SIG-M5 treated with dmso at 0.1 percent for 504 hours (cell line): ENCODE data around the gene C1RL.
"Not testable (repeated sequence)": the region's sequence is repeated elsewhere in the genome, so short reads cannot be mapped to it uniquely, and the experiment has no call there.

Source experiments
- DNase-seq: peaks from one replicate; lab custom pipeline; 2025; ENCODE audit not compliant: unreplicated experiment; lab: John Stamatoyannopoulos, UW

C1RL gene

GRCh38 chr12:7066596-7066995 lies 42.4 kb downstream of the C1RL start:
- DNase-seq, result no peak

DNA sequence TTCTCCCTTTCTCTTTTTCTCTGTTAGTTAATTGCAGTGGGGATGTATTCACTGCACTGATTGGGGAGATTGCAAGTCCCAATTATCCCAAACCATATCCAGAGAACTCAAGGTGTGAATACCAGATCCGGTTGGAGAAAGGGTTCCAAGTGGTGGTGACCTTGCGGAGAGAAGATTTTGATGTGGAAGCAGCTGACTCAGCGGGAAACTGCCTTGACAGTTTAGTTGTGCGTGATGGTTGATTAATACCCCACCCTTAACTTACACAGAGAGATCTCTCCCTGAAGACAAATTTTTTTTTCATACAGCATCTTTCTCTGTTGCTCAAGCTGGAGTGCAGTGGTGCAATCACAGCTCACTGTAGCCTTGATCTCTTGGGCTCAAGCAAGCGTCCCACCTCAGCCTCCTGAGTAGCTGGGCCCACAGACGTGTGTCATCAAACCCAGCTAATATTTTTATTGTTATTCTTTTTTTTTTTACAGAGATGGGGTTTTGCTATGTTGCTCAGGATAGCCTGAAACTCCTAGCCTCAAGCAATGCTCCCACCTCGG lies 43.9 kb downstream of the C1RL start:
- no peak for DNase-seq

- no peak for DNase-seq
Measured at GRCh38 chr12:7064516-7064915, 44.5 kb downstream of the C1RL start.

DNA sequence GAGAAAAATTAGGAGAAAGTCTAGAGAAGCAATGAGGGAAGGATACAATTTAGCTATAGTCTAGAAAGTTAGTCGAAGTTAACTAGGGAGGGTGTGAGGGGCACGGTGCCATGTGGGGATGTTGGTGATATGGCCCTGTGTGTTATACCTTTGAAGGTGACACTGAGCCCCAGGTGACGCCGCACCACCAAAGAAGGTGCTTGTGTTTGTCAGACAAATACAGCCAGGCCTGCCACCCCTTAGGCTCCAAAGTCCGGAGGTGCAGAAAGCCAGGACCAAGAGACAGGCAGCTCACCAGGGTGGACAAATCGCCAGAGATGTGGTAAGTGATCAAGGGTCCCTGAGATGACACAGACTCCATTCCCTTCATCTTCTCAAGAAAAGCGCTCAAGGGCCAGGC lies 47.4 kb downstream of the C1RL start:
- no peak for DNase-seq

DNA sequence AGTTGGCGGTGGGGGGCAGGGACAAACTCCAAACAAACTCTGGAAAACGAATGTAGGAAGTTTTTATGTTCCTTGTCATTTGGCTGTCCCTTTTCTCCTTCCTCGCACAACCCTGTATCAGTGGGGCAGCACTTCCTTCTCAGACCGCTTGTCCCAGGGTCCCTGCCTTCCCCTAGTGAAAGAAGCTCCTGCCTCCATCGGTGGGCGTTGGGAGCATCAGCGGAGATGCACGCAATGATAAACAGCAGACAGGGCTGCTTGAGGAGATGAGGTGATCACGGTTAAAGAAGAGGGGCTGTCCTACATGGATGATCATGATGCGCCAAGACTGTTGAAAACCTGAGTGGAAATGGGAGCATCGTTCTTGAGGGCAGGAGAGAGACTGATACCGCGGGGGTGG lies 47.9 kb downstream of the C1RL start:
- no peak for DNase-seq

GRCh38 chr12:7060353-7060954 lies 48.6 kb downstream of the C1RL start, which contains the start of gene C1S:
Gene C1S (plus strand): TSS chr12:7060718. CDS start chr12:7061913, 1,195 bp downstream.
- DNase-seq, result no peak

- DNase-seq, result no peak
Measured at GRCh38 chr12:7059780-7060179, 49.2 kb downstream of the C1RL start.

DNA sequence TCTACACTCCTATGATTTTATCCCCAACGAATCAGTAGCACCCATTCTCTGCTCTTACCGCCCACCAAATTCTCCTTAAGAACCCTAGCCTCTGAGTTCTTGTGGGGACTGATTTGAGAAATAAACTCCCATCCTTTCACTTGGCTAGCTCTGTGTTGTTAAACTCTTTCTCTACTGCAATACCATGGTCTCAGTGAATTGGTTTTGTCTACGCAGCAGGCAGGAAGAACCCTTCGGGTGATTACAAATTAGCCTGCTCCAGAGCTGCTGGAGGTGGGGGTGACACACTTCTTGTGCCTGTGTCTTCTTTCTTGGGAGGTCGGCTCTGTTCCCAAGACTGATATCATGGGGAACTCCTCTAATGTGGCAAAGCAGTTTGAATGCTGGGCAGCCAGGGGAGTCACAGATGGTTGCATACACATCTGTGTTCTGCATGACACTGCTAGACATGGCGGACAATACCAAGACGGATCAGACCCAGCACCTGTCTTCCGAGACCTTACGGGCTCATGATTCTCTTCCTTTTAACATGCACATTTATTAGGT lies 50.1 kb downstream of the C1RL start:
- no peak for DNase-seq

GRCh38 chr12:7058163-7058845 lies 50.7 kb downstream of the C1RL start:
- no peak for DNase-seq

- DNase-seq, result not testable (repeated sequence)
Measured at GRCh38 chr12:7055736-7056135, 53.3 kb downstream of the C1RL start.

DNA sequence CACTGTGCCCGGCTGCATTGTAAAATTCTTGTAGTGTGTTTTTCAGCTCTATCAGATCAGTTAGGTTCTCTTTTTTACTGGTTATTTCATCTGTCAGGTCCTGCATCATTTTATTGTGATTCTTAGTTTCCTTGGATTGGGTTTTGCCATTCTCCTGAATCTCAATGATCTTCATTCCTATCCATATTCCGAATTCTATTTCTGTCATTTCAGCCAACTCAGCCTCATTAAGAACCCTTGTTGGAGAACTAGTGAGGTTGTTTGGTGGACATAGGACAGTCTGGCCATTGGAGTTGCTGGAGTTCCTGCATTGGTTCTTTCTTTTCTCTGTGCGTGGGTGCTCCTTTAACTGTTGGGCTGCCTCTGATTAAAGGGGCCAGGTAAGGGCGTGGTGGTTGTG lies 54.1 kb downstream of the C1RL start:
- no peak for DNase-seq

- not testable (repeated sequence) for DNase-seq
Measured at GRCh38 chr12:7049973-7050372, 59.0 kb downstream of the C1RL start.

DNA sequence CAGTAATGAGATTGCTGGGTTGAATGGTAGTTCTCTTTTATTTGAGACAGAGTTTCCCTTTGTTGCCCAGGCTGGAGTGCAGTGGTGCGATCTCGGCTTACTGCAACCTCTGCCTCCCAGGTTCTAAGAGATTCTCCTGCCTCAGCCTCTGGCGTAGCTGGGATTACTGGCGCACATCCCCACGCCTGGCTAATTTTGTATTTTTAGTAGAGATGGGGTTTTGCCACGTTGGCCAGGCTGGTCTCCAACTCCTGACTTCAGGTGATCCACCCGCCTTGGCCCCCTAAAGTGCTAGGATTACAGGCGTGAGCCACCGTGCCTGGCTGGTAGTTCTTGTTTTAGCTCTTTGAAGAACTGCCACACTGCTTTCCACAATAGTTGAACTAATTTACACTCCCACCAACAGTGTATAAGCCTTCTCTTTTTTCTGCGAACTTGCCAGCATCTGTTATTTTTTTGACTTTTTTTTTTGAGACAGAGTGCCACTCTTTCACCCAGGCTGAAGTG lies 59.5 kb downstream of the C1RL start:
- not testable (repeated sequence) for DNase-seq

- no peak for DNase-seq
Measured at GRCh38 chr12:7047306-7047705, 61.7 kb downstream of the C1RL start.

DNA sequence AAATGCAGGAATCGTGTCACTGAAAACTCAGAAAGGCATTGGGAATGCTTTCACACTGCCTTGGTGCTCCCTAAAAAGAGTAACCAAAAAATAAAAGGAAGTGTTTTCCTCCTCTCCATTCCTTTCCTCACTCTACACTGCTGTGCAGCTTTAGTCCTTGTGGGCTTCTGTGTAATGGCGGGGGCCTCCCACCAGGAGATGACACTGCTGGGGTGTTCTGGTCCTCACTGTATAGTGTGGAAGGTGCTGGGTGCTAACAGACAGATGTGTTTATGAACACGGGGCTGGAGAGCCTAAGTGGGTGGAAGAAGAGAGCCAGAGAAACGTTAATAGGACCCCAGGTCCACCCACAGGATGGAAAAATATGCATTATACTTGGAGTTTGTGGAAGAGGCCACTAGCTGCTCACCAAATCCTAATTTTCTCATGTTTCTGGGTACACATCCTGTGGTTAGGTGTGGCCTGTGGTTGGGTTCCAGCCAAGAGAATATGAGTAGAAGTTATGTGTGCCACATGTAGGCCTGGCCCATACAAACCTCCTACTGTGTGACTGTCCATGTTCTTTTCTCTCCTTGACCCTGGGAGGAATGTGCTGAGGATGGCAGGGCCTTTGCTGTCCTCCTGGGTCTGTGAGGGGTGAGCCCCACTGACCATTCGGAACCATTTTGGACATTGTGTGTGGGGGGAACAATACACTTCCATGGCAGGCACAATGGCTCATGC lies 62.5 kb downstream of the C1RL start:
- no peak for DNase-seq

GRCh38 chr12:7045913-7046312 lies 63.1 kb downstream of the C1RL start:
- DNase-seq, result no peak
